Effector CD4-positive, alpha-beta T cell (primary cell): ENCODE results near the gene MCM5.
"Not testable (repeated sequence)": the region's sequence is repeated elsewhere in the genome, so short reads cannot be mapped to it uniquely, and the experiment has no call there.

Experiments
- DNase-seq: peaks from one replicate; pipeline ENCODE4 v3.0.0-alpha.2; 2020

MCM5 gene

DNA sequence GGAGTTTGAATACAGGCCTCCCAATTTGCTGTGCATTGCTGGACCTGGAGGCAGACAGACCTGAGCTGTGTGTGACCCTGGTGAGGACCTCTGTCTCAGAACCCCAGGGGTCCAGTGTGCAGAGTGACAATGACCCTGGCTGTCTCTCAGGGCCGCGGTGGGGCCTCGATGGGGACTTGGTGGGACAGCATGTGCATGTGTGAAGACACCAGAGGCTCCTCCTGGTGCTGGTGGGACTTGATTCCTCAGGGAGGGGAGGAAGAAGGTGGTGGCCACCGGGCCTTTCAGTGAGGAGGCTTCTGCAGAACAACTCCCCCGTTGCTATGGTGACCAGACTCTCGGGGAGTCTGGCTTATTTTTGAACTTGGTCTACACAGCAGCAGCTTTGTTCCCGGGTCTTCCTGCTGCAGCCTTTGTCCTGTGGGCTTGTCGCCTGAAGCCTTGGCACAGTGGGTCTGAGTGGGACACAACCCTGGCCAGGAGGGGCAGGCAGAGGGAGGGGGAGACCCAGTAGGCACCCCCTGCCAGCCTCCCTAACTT, 35.3 kb downstream of the MCM5 start:
- no peak for DNase-seq

DNA sequence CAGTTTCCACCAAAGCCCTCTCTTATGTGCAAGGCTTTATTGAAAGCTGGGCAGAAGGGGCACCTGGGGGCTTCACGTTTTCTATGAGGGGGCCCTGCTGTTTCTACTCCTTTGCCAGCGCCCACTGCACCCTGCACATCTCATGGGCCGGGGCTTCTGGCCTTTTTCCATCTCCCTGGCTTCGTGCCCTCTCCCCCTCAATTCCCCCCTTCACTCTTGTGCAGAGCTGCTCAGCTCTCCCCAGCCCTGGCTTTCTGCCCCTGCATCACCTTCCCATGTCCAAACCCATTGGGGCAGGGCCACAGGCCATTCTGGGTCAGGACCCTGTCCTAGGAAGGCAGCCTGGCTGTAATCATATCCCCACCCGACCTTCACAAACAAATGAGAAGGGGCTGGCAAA, 36.5 kb downstream of the MCM5 start:
- DNase-seq: no peak

DNA sequence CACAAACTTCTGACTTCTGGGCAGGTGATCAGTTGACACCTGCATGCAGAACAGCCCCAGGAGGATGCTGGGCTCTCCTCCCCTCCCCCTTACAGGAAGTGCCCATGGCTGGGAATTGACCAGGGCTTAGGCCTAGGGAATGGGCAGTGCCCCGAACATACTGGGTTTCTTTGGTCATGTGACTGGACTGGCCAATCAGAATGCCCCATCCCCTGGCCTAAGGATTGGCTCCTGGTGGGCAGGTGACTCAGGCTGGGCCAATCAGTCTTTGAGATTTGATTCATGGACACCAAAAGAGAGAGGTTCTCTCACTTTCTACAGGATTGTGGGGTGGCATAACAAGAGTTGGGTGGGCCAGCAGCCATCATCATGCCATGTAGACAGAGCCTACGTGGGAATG, 37.1 kb downstream of the MCM5 start:
- DNase-seq: no peak

GRCh38 chr22:35438673-35439364, 38.9 kb downstream of the MCM5 start:
- DNase-seq: not testable (repeated sequence)

DNA sequence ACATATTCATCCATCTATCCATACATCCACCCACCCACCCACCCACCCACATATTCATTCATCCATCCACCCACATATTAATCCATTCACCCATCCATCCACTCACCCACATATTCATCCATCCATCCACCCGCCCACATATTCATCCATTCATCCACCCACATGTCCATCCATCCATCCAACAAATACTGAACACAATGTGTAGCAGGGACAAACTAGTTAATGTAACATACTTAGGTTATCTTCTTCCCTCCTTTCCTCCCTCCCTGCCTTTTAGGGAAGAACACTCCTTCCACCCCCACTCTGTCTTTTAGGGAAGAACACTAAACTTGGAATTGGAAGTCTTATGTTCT, 39.4 kb downstream of the MCM5 start:
- DNase-seq: no peak

DNA sequence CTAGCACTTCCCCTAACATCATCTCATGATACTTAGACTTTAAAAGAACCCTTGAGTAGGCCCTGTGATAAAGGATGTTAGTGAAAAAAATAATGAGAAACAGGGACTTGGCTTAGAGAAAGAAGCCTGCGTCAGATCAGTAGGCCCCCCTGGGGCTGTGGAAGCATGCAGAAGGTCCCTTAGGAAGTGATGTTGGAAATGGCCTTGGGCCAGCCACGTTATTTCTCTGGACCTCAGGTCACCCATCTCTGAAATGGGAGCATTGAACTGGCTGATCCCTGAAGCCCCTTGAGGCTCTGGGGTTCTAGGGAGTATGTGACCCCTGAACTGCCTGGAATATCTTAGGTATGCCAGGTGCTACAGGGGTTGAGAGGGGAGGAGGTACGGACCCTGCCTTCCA, 40.2 kb downstream of the MCM5 start:
- no peak for DNase-seq

GRCh38 chr22:35441489-35442100, 41.7 kb downstream of the MCM5 start:
- no peak for DNase-seq

DNA sequence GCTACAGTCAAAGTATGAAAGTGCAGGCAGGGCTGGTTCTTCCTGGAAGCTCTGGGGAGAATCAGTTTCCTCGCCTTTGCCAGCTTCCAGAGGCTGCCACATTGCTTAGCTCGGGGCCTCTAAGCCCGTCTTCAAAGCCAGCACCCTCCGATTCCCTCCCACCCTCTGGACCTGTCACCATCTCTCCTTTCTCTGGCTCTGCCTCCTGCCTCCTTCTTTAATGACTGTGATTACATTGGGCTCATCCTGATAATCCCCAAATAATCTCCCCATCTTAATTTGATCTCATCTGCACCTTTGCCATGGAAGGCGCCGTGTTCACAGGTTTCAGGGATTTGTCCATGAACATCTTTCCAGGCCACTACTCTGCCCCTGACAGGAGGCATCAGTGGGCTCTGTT, 42.5 kb downstream of the MCM5 start:
- DNase-seq: no peak

DNA sequence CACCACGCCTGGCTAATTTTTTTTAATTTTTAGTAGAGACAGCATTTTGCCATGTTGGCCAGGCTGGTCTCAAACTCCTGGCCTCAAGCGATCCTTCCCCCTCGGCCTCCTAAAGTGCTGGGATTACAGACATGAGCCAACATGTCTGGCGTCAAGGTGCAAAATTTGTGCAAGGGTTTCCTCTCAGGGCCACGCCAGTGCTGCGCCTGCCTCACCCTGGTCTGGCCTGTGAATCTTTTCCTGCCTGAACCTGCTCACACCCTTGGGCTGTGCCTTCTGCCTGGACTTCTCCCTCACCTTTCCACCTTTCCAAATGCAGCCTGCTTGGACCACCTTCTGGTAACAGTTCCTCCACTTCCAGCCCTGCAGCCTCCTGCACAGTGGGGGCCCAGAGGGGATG, 43.4 kb downstream of the MCM5 start:
- DNase-seq: no peak

DNA sequence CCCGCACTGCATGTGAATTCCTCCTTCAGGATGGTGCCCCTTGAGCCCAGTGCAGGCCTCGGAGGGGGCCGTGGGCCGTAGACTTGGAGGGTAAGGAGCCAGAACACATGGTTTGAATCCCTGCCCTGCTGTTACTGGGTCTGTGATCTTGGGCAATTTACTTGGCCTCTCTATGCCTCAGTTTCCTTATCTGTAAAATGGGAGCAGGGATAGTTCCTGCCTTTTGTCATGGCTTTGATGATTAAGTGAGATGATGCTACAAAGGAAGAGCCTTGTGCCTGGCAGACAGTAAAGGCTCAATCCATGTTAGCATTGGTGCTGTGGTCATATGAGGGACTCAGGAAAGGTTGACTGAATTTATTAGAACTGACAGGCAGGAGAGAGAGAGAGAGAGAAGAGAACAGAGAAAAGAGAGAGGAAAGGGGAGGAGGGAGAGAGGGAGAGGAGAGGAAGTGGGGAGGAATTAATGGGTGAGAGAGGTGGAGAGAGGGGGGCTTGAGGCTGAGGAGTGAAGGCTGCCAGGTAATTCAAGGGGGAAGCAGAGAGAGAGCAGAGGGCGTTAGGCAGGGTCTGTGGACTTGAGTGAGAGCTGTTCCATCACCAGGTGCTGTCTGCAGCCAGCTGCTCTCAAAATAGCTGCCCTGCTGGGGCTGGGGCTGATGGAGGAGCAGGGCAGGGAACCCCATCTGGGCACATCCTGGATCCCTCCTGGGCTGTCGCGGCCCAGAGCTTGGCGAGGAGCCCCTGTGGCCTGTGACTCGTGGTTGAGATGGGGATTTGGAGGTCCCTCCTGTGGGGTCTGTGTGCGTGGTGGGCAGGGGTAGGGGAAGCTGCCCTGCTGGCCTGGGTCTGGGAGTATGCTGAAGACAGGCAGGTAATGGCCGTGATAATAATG, 44.1 kb downstream of the MCM5 start:
- no peak for DNase-seq

DNA sequence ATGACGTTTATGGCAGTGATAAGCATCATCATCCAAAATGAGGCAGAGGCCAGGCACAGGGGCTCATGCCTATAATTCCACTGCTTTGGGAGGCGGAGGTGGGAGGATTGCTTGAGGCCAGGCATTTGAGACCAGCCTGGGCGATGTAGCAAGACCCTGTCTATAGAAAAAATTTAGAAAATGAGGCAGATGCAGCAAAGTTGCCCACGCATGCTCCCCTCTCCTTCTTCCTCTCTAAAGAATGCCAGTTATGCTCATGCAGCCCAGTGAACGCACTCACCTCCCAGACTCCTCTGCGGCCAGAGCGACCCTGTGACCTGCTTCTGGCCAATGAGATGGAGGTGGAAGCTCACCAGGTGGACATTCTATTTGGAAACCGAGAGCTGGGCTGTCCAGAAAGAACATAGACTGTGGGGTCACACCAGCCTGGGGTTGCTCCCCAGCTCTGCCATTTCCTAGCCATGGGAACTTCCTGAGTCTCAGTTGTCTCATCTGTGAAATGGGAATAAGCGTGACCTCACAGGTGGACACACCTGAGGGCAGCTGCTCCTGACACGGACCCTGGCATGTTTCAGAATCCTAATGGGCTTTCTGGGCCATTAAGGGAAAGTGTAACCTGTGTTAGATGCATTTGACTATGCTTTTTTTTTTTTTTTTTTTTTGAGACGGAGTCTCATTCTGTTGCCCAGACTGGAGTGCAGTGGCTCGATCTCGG, 44.9 kb downstream of the MCM5 start:
- no peak for DNase-seq

DNA sequence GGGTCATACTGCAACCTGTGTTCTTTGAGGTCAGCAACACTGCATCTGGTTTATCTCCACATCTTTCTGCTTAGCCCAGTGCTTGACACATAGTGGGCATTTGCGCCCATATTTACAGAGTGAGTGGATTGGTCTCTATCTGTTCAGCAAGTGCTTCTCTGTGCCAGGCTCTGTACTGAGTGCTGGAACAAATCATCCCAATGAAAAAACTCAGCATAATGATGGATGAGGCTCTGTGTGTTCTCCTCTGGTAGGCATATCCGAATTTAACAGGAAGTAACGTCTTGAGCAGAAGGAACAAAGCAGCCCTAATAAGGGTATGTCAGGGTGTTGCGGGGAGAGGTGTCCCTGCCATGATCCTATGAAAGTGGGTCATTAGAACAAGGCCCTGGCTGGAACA, 46.0 kb downstream of the MCM5 start:
- DNase-seq: no peak

DNA sequence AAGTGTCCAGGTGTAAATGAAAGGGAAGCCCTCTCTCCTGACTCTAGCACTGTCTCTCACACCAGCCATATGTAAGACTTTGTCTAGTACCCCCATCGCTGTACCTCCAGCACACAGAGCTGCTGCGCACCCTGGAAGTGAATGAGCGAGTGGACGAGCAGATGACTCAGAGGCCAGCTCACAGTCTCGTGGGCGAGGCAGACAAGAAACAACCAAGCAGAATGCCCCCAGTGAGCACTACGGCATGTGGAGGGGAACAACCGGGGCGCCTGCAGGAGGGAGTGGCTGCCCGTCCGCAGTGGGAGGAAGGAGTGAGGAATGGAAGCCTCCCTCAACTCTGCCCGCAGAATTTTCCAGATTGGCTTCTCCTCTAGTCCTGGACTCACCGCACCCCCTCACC, 46.4 kb downstream of the MCM5 start:
- no peak for DNase-seq

DNA sequence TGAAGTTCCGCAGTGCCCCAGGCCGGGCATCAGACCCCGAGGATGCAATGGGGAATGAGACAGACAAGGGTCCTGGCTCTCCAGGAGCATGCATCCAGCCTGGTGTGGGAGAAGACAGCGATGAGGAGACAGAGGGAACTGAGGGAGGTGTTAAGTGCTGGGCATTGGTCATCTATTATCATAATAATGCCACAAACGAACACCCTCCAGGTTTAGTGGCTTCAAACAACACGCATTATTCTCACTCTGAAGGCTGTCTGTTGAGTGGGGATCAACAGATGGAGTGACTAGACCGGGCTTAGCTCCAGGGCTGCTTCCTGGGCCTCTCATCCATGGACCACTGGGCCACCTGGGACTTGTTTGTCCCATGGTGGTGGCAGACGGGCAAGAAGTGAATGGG, 48.6 kb downstream of the MCM5 start:
- no peak for DNase-seq

GRCh38 chr22:35449829-35450689, 50.1 kb downstream of the MCM5 start:
- no peak for DNase-seq

DNA sequence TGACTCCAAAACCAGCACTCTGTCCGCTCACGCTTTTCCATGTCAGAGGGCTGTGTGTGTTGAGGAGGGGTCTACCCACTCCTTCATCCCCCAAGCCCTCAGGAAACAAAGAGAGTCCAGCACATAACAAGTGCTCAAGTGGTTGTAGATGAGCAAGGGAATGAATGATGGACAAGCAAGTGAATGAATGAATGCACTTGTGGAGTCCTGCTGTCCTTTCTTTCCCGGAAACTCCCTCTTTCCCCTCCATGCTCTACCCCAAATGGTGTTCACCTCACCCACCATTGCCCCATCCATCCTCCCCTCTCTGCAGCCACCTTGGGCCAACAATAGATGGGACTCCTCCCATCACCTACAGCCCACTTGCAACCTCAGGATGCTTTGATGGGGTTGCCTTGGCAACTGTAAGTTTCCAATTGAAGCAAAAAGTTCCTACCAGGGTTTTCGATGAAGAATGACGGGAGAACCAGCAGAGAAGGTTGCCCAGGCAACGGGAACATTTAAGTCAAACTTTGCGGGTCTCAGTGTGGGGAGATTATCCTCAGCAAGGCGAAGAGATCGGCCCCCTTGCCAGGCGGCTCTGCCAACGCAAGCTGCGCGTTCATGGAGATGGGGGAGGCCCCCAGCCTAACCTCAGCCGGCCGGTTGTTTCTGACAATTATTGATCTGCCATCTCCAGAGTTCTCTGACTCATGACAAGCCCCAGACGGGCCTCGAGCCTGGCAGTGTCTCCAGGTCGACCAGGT, 51.1 kb downstream of the MCM5 start:
- DNase-seq: no peak

- DNase-seq: no peak
Observed at GRCh38 chr22:35451592-35451991, 51.7 kb downstream of the MCM5 start.

- DNase-seq: no peak
Observed at GRCh38 chr22:35452351-35452781, 52.4 kb downstream of the MCM5 start.

GRCh38 chr22:35452810-35453743, 53.1 kb downstream of the MCM5 start:
- DNase-seq: no peak

GRCh38 chr22:35454416-35455054, 54.6 kb downstream of the MCM5 start:
- no peak for DNase-seq
